Measurements from ENCODE around the gene KAT2A. TPM values are rescaled to one million over a fixed set of nuclear protein-coding genes. Genes with fewer than 3 reads are reported as not detected.
"Not testable (repeated sequence)": the region's sequence is repeated elsewhere in the genome, so short reads cannot be mapped to it uniquely, and the experiment has no call there.

The KAT2A gene
- total RNA-seq, 4 donors from 2014 or later = 30.2 to 68.7 (median 33.9) TPM

DNA sequence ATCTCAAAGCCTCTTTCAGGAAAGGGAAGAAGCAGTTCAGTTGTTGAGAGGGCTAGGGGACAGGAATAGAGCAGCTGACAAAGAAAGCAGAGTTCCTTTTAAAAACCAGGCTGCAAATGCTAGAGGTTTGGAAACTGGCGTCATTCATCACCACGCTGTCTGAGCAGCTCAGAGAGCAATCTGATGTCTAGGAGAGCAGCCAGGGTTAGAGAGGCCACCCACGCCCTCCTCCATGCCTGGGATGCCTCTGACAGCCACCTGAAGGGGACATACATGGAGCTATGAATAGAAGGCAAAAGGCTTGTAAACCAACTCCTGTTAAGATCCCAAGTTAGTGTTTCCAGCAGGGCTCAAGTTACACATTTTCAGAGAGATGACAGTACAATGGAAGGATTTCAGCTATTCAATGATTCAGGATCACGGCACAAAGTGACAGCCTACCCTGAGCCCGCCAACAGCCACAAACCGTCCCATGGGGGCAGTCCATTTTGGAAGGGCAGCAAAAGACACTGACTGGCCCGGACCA is 21.3 kb upstream of the KAT2A start:
- no peak for ATAC-seq (ENCODE audit: low FRiP score)
- TF ChIP-seq, protein P1, sequence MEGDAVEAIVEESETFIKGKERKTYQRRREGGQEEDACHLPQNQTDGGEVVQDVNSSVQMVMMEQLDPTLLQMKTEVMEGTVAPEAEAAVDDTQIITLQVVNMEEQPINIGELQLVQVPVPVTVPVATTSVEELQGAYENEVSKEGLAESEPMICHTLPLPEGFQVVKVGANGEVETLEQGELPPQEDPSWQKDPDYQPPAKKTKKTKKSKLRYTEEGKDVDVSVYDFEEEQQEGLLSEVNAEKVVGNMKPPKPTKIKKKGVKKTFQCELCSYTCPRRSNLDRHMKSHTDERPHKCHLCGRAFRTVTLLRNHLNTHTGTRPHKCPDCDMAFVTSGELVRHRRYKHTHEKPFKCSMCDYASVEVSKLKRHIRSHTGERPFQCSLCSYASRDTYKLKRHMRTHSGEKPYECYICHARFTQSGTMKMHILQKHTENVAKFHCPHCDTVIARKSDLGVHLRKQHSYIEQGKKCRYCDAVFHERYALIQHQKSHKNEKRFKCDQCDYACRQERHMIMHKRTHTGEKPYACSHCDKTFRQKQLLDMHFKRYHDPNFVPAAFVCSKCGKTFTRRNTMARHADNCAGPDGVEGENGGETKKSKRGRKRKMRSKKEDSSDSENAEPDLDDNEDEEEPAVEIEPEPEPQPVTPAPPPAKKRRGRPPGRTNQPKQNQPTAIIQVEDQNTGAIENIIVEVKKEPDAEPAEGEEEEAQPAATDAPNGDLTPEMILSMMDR (IDR thresholded peaks at IDR 0.05) = no peak

DNA sequence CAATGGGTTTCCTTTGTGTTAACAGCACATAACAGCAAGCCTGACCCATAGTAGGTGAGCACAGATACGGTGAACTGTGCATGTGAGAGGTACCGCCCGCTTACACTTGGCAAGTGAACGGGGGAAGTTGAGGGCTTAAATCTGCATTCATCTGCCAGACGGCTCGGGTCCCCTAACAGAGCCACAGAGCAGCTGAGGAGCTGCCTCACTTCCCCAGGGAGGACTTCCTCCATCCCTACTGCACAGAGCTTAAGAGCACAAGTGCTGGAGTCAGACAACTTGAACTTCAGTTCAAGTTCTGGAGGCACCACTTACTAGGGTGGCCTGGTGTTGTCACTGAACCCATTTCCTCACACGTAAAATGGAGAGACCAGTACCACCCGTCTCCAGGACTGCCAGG is 20.2 kb upstream of the KAT2A start:
- ATAC-seq (ENCODE audit: low FRiP score) = no peak
- no peak for DNase-seq (ENCODE audit: low spot score)
- TF ChIP-seq, protein P1 (IDR thresholded peaks at IDR 0.05) = no peak

More for the DNA sequence above, 21.3 kb upstream of the KAT2A start:
- no peak for DNase-seq (ENCODE audit: low spot score)

DNA sequence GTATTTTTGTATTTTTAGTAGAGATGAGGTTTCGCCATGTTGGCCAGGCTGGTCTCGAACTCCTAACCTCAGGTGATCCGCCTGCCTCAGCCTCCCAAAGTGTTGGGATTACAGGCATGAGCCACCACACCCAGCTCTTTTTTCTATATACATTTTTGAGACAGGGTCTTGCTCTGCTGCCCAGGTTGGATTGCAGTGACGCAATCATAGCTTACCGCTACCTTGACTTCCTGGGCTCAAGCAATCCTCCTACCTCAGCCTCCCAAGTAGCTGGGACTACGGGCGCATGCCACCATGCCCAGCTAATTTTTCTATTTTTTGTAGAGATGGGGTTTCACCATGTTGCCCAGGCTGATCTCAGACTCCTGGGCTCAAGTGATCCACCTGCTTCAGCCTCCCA is 19.5 kb upstream of the KAT2A start:
- DNase-seq (ENCODE audit: low spot score); ATAC-seq (ENCODE audit: low FRiP score): not testable (repeated sequence)

DNA sequence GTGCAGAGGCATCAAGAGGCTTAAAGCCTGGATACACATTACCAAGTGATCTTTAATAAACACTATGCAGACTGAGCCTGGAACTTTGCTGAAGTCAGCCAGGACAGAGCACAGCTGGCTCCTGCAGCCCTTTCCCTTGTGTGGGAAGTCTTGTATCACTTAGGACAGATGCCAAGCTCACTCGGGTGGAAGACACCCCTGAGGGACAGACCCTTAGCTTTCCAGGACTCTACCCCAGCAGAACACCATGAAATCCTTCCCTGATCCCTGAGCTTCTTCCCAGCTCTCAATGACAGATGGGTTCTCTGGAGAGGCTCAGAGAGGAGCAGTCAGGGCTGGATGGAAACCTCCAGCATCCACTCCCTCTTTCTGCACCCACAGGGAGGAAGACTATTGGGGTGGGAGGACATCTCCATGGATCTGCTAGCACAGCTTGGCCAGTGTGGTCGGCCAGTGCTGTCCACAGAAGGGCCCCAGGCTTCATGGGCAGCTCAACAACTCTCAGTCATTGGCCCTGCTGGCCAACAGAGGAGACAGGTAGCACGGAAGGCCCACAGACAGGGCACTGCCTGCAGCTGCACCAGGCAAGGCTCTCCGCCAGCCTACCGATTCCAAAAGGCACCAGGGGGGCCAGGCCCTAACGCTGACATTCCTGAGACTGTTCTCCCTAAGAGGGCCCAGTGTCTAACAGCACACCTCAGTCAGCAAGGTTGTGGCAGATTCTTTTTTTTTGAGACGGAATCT is 17.8 kb upstream of the KAT2A start:
- ATAC-seq (ENCODE audit: low FRiP score) = no peak
- DNase-seq (ENCODE audit: low spot score) = no peak
- TF ChIP-seq, protein P1 (IDR thresholded peaks at IDR 0.05) = no peak

DNA sequence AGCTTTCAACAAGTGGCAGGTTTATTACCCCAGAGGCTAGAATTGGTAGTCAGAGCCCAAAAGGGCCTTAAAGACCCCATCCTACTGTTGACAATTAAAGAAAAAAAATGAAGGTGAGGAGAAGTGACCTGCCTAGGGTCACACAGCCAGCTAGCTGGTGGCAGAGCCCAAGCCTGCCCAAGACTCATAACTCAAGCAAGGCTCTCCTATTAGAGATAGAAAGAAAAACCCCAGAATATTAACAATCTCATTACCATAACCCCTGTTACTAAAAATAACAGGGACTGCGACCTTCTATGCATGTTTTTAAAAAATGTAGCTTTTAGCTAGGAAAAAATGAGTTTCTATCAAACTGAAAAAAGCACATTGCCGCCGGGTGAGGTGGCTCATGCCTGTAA is 15.5 kb upstream of the KAT2A start:
- DNase-seq (ENCODE audit: low spot score) (no peak), ATAC-seq (ENCODE audit: low FRiP score) (no peak)
- TF ChIP-seq, protein P1 (IDR thresholded peaks at IDR 0.05) = no peak

DNA sequence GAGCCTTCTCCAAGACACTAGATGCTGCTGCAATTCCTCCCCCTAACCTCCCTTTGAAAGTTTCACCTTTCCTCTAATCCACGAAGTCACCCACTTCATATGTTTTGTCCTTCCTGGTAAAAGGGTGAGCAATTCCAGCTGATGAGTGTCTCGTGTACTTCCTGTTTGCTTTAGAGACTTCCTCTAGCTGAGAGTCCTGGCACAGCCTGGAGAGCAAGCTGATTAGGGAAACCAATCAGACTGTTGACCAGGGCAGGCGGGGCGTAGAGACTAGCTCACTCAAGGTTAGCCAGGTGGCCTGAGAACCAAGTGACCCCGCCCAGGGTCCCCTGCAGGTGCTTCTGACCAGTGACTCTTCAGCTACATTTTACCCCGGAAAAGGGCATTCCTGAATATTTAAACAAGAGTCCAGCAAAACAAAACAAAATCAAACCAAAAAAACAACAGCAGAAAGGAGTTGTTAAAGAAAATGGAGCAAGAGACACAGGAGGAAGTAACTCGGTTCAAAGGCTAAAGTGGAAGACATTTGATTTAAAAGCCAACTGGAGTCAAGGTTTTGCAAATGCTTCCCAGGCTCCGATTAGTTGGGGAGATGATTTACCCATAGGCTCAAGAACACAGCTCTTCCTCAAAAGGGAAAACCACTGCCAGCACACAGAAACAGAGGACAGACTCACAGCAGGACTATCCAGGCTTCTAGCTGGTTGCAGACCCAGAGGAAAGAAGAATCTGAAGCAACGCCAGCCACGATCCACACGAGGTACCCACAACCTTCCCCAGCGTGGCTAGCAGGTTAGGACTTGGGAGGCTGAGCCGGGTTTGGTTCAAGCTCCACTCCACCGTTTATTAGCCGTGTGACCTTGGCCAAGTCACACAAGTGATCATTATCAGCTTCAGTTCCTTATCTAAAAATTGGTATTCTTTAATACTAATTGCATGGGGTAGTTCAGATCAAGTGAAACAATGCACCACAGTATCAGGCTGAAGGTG is 14.8 kb upstream of the KAT2A start:
- TF ChIP-seq, protein P1 (IDR thresholded peaks at IDR 0.05) = no peak
- DNase-seq (ENCODE audit: low spot score) (no peak), ATAC-seq (ENCODE audit: low FRiP score) (peak; percentile 34)

DNA sequence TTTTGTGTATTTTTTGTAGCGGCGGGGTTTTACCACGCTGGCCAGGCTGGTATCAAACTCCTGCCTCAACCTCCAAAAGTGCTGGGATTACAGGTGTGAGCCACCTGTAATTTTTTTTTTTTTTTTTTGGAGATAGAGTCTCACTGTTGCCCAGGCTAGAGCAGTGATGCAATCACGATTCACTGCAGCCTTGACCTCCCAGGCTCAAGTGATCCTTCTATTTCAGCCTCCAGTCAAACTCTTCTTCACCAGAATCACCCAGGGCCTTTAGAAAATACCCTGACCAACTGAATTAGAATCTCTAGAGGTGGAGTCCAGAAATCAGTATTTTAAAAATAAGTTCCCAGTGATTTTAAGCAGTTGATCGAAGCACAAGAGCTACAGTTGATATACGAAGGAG is 14.0 kb upstream of the KAT2A start:
- no peak for DNase-seq (ENCODE audit: low spot score)
- no peak for ATAC-seq (ENCODE audit: low FRiP score)
- TF ChIP-seq, protein P1 (IDR thresholded peaks at IDR 0.05) = no peak

All from omental fat pad (tissue), 4 donors.